ENCODE results near the gene GBX2.

The GBX2 gene

DNA sequence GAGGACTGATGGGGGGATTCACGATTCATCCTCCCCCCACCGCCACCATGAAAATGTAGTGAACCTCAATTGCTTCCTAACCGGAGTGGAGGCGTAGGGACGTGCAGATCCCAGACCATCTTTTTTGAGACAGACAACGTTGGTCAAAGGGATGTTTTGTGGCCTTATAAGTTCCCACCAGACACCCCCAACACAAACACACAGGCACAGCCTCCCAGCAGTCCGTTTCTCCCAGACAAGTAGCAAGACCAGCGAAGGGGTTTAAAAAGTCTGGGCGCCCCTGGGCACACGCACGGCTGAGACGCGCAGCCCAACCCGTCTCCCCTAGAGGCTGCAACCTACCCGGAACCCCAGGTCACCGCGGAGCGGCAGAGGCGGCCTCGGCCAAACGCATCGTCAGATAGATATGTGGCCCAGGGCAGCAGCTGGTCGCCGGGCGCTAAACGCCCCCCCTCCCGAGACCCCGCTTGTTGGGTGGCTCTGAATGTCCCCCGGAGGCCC is 1.3 kb downstream of the GBX2 start:
- H3K9me3 ChIP-seq (ENCODE audit: control insufficient read depth, insufficient read depth, low read depth, low read length) = no peaks in the 10 kb centered on the region
- H3K27me3 ChIP-seq (ENCODE audit: control insufficient read depth, insufficient read depth, low read length) = peaks cover 99% of the 10 kb centered on the region
- peak overlapping the region; percentile 86 for H3K4me3 ChIP-seq (ENCODE audit: low read depth, low read length)
- H3K4me1 ChIP-seq (ENCODE audit: control insufficient read depth, insufficient read depth, low read length) = peaks cover 71% of the 10 kb centered on the region
- H3K36me3 ChIP-seq (ENCODE audit: control insufficient read depth, insufficient read depth, low read length) = no peaks in the 10 kb centered on the region; the same call in 1 of the 2 replicates
- H3K27ac ChIP-seq (ENCODE audit: low read depth, low read length) = no peak overlapping the region
- peak overlapping the region; percentile 95 for H3K9ac ChIP-seq (ENCODE audit: low read length)

GRCh38 chr2:236165842-236166795 is 2.1 kb downstream of the GBX2 start:
- Histone ChIP-seq H3K9ac (ENCODE audit: low read length) (peak overlapping the region; percentile 95), H3K36me3 (ENCODE audit: control insufficient read depth, insufficient read depth, low read length) (no peaks in the 10 kb centered on the region; the same call in 1 of the 2 replicates), H3K27ac (ENCODE audit: low read depth, low read length) (no peak overlapping the region), H3K4me1 (ENCODE audit: control insufficient read depth, insufficient read depth, low read length) (peaks cover 73% of the 10 kb centered on the region), H3K9me3 (ENCODE audit: control insufficient read depth, insufficient read depth, low read depth, low read length) (no peaks in the 10 kb centered on the region), H3K4me3 (ENCODE audit: low read depth, low read length) (peak overlapping the region; percentile 86), H3K27me3 (ENCODE audit: control insufficient read depth, insufficient read depth, low read length) (peaks cover 99% of the 10 kb centered on the region)

GRCh38 chr2:236164925-236165841 is 3.0 kb downstream of the GBX2 start:
- H3K9ac ChIP-seq (ENCODE audit: low read length) = no peak overlapping the region
- H3K27ac ChIP-seq (ENCODE audit: low read depth, low read length) = no peak overlapping the region
- no peaks in the 10 kb centered on the region; the same call in 1 of the 2 replicates for H3K36me3 ChIP-seq (ENCODE audit: control insufficient read depth, insufficient read depth, low read length)
- H3K9me3 ChIP-seq (ENCODE audit: control insufficient read depth, insufficient read depth, low read depth, low read length) = no peaks in the 10 kb centered on the region
- H3K4me3 ChIP-seq (ENCODE audit: low read depth, low read length) = peak overlapping the region; percentile 86
- H3K27me3 ChIP-seq (ENCODE audit: control insufficient read depth, insufficient read depth, low read length) = peaks cover 99% of the 10 kb centered on the region
- peaks cover 73% of the 10 kb centered on the region for H3K4me1 ChIP-seq (ENCODE audit: control insufficient read depth, insufficient read depth, low read length)

DNA sequence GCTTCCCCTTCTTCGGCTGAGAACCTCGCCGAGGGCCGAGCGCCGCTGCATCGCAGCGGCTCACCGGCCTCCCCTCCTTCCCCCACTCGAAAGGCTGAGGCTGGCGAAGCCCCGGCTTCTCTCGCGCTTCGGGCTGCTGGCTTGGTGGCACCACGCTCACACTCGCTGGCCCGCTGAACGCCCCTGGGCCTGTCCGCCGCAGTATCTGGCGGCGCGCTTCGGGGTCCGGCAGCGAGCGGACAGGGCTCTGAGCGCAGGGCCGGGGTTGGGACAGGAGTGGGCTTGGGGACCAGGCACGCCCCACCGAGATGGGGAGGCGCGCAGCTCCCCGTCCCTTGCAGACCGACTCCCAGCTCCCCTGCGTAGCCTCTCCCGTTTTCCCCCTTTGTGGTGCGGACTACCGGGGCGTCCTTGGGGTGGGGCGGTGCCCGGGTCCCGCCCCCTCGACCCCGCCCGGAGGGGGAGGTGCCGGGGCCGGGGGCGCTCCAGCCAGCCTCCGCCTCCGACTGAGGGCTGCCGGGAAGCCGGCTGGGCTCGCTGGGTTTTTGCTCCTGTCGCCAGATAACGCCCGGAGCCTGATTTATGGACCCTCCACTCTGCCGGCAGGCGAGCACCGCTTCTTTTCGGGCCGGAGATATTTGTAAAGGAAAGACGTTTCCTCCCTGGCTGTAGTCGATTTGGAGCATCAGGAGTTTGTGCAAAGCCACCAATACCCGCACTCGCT is 3.8 kb downstream of the GBX2 start:
- peaks cover 99% of the 10 kb centered on the region for H3K27me3 ChIP-seq (ENCODE audit: control insufficient read depth, insufficient read depth, low read length)
- H3K36me3 ChIP-seq (ENCODE audit: control insufficient read depth, insufficient read depth, low read length) = no peaks in the 10 kb centered on the region; the same call in 1 of the 2 replicates
- peak overlapping the region; percentile 67 for H3K9ac ChIP-seq (ENCODE audit: low read length)
- H3K9me3 ChIP-seq (ENCODE audit: control insufficient read depth, insufficient read depth, low read depth, low read length) = no peaks in the 10 kb centered on the region
- H3K4me1 ChIP-seq (ENCODE audit: control insufficient read depth, insufficient read depth, low read length) = peaks cover 69% of the 10 kb centered on the region
- H3K4me3 ChIP-seq (ENCODE audit: low read depth, low read length) = peak overlapping the region; percentile 86
- peak overlapping the region; percentile 63; the same call in 1 of the 2 replicates for H3K27ac ChIP-seq (ENCODE audit: low read depth, low read length)

DNA sequence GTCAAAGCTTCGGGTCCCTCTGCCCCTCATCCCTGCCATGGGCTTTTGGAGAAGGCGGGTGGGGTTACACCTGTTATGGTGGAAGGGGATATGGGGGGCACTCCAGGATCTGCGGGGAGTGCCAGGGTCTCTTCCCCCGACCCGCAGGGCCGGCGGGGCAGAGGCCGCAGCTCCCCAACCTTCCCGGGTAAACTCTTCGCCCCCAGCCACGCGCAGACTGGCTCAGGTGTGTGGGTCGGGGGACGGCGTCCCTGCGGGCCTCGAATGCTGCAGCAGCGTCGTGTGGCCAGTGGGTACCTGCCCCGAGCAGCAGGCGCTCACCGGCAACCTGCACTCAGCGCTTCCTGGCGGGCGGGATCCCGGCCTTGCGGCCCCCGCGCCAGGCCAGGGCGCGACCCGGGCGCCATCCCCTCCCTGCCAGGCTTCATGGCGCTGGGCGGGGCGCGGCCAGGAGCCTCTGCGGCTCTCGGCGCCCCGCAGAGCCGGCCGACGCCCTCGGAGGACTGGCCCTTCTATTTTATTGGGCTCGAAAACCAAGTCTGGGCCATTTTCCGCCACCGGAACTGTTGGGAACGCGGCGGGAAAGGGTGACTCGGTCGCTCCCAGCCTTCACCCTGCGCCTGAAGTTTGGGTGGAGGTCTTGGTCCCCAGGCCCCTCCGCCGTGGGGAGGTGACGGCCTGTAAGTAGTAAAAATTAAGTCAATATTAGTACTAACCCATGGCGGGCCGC is 4.5 kb downstream of the GBX2 start:
- no peaks in the 10 kb centered on the region; the same call in 1 of the 2 replicates for H3K36me3 ChIP-seq (ENCODE audit: control insufficient read depth, insufficient read depth, low read length)
- peak overlapping the region; percentile 63; the same call in 1 of the 2 replicates for H3K27ac ChIP-seq (ENCODE audit: low read depth, low read length)
- peaks cover 98% of the 10 kb centered on the region for H3K27me3 ChIP-seq (ENCODE audit: control insufficient read depth, insufficient read depth, low read length)
- no peaks in the 10 kb centered on the region for H3K9me3 ChIP-seq (ENCODE audit: control insufficient read depth, insufficient read depth, low read depth, low read length)
- peak overlapping the region; percentile 86 for H3K4me3 ChIP-seq (ENCODE audit: low read depth, low read length)
- H3K9ac ChIP-seq (ENCODE audit: low read length) = peak overlapping the region; percentile 67
- peaks cover 68% of the 10 kb centered on the region for H3K4me1 ChIP-seq (ENCODE audit: control insufficient read depth, insufficient read depth, low read length)

- peak overlapping the region; percentile 86; the same call in 1 of the 2 replicates for H3K4me3 ChIP-seq (ENCODE audit: low read depth, low read length)
- no peak overlapping the region for H3K27ac ChIP-seq (ENCODE audit: low read depth, low read length)
- no peak overlapping the region for H3K9ac ChIP-seq (ENCODE audit: low read length)
- H3K9me3 ChIP-seq (ENCODE audit: control insufficient read depth, insufficient read depth, low read depth, low read length) = no peaks in the 10 kb centered on the region
- peaks cover 72% of the 10 kb centered on the region for H3K4me1 ChIP-seq (ENCODE audit: control insufficient read depth, insufficient read depth, low read length)
- H3K27me3 ChIP-seq (ENCODE audit: control insufficient read depth, insufficient read depth, low read length) = peaks cover 98% of the 10 kb centered on the region
- H3K36me3 ChIP-seq (ENCODE audit: control insufficient read depth, insufficient read depth, low read length) = no peaks in the 10 kb centered on the region; the same call in 1 of the 2 replicates
Observed at GRCh38 chr2:236162882-236163470, 5.2 kb downstream of the GBX2 start.

GRCh38 chr2:236162031-236162845 is 5.9 kb downstream of the GBX2 start:
- H3K36me3 ChIP-seq (ENCODE audit: control insufficient read depth, insufficient read depth, low read length) = no peaks in the 10 kb centered on the region; the same call in 1 of the 2 replicates
- no peak overlapping the region for H3K27ac ChIP-seq (ENCODE audit: low read depth, low read length)
- no peaks in the 10 kb centered on the region for H3K9me3 ChIP-seq (ENCODE audit: control insufficient read depth, insufficient read depth, low read depth, low read length)
- H3K4me3 ChIP-seq (ENCODE audit: low read depth, low read length) = no peak overlapping the region
- peak overlapping the region; percentile 46 for H3K9ac ChIP-seq (ENCODE audit: low read length)
- peaks cover 72% of the 10 kb centered on the region for H3K4me1 ChIP-seq (ENCODE audit: control insufficient read depth, insufficient read depth, low read length)
- peaks cover 99% of the 10 kb centered on the region for H3K27me3 ChIP-seq (ENCODE audit: control insufficient read depth, insufficient read depth, low read length)

GRCh38 chr2:236161531-236161930 is 6.7 kb downstream of the GBX2 start:
- Histone ChIP-seq H3K27me3 (ENCODE audit: control insufficient read depth, insufficient read depth, low read length) (peaks cover 99% of the 10 kb centered on the region), H3K9me3 (ENCODE audit: control insufficient read depth, insufficient read depth, low read depth, low read length) (no peaks in the 10 kb centered on the region), H3K9ac (ENCODE audit: low read length) (no peak overlapping the region), H3K27ac (ENCODE audit: low read depth, low read length) (no peak overlapping the region), H3K36me3 (ENCODE audit: control insufficient read depth, insufficient read depth, low read length) (no peaks in the 10 kb centered on the region; the same call in 1 of the 2 replicates), H3K4me1 (ENCODE audit: control insufficient read depth, insufficient read depth, low read length) (peaks cover 68% of the 10 kb centered on the region), H3K4me3 (ENCODE audit: low read depth, low read length) (no peak overlapping the region)

GRCh38 chr2:236161082-236161462 is 7.1 kb downstream of the GBX2 start:
- Histone ChIP-seq H3K27me3 (ENCODE audit: control insufficient read depth, insufficient read depth, low read length) (peaks cover 99% of the 10 kb centered on the region), H3K27ac (ENCODE audit: low read depth, low read length) (no peak overlapping the region; the same call in 1 of the 2 replicates), H3K4me1 (ENCODE audit: control insufficient read depth, insufficient read depth, low read length) (peaks cover 63% of the 10 kb centered on the region), H3K9me3 (ENCODE audit: control insufficient read depth, insufficient read depth, low read depth, low read length) (no peaks in the 10 kb centered on the region), H3K9ac (ENCODE audit: low read length) (peak overlapping the region; percentile 18), H3K4me3 (ENCODE audit: low read depth, low read length) (no peak overlapping the region), H3K36me3 (ENCODE audit: control insufficient read depth, insufficient read depth, low read length) (no peaks in the 10 kb centered on the region; the same call in 1 of the 2 replicates)
